Esophagus muscularis mucosa (tissue), 4 donors: ENCODE data around the gene ARHGEF40. TPM values are rescaled to one million over a fixed set of nuclear protein-coding genes. Genes with fewer than 3 reads are reported as not detected.

Experiments used
- DNase-seq: peaks from one replicate; pipeline ENCODE4 v3.0.0-alpha.2; 2017; ENCODE audit errors: extremely low spot score
- H3K27ac ChIP-seq, 4 donors: fragments of 200-600 bp; sonication (generic); replicated peaks in 1 of 4; 1 replicate in 3 of 4; 2 replicates in 1 of 4; pipeline ENCODE4 v1.5.1; 2016 to 2019; ENCODE audit warnings: mild to moderate bottlenecking in 1 of 4
- H3K27me3 ChIP-seq, 4 donors: fragments of 200-600 bp; sonication (generic); one replicate each; pipeline versions ENCODE4 v1.5.1 to v1.6.0; 2016 to 2019
- H3K36me3 ChIP-seq, 4 donors: fragments of 200-600 bp; sonication (generic); one replicate each; pipeline ENCODE4 v1.5.1; 2016 to 2019
- H3K4me1 ChIP-seq, 4 donors: fragments of 200-600 bp; sonication (generic); one replicate each; pipeline ENCODE4 v1.5.1; 2016 to 2019
- H3K4me3 ChIP-seq, 4 donors: fragments of 200-600 bp; sonication (generic); 1 replicate in 2 of 4; 2 replicates in 2 of 4; pipeline ENCODE4 v1.5.1; 2016 to 2019; ENCODE audit warnings: mild to moderate bottlenecking in 4 of 4, moderate library complexity in 1 of 4
- H3K9me3 ChIP-seq, 4 donors: fragments of 200-600 bp; sonication (generic); 1 replicate in 3 of 4; 2 replicates in 1 of 4; pipeline ENCODE4 v1.5.1; 2016 to 2019
- EP300 ChIP-seq: sonication (generic); formaldehyde crosslinking; IDR thresholded peaks from one replicate; pipeline ENCODE4 v1.6.1; 2017; ENCODE audit warnings: antibody characterized with exemption
- POLR2A ChIP-seq: fragments of 450-650 bp; IDR thresholded peaks from one replicate; pipeline ENCODE4 v1.6.1; 2017; ENCODE audit warnings: antibody characterized with exemption, moderate library complexity, mild to moderate bottlenecking, low read depth
- POLR2AphosphoS5 ChIP-seq, 2 donors: sonication (generic); formaldehyde crosslinking; IDR thresholded peaks; one replicate each; pipeline ENCODE4 v1.6.1; 2017; ENCODE audit warnings: antibody characterized with exemption in 2 of 2
- WGBS: methylation state at CpG from one replicate; pipeline ENCODE4 v1.1.5; 2018; 5-methylcytosine and 5-hydroxymethylcytosine counted together
- intact Hi-C: fragments of 100-400 bp; cut with DNase I; formaldehyde crosslinking; loops from one replicate; pipeline ENCODE4 v1.15.1; 2023
- total RNA-seq, 4 donors: library from RNA; depleted of rRNA; stranded (reverse); fragments of >200 nt; gene quantifications; one replicate each; pipeline versions ENCODE4 v1.1.0 to v1.2.1, GENCODE V29; 2016
- TF ChIP-seq, protein P1 (sequence below), 3 experiments: fragments of 200-600 bp in 2 of 3; fragments of 450-650 bp in 1 of 3; sonication (generic) in 2 of 3; IDR thresholded peaks; one replicate each; pipeline ENCODE4 v1.5.1; 2017 to 2019; ENCODE audit warnings: antibody characterized with exemption in 3 of 3, mild to moderate bottlenecking in 2 of 3, moderate library complexity in 1 of 3

Gene ARHGEF40
- total RNA-seq, 4 donors from 2014 or later, result 19.4 to 47.3 (median 27.0) TPM

DNA sequence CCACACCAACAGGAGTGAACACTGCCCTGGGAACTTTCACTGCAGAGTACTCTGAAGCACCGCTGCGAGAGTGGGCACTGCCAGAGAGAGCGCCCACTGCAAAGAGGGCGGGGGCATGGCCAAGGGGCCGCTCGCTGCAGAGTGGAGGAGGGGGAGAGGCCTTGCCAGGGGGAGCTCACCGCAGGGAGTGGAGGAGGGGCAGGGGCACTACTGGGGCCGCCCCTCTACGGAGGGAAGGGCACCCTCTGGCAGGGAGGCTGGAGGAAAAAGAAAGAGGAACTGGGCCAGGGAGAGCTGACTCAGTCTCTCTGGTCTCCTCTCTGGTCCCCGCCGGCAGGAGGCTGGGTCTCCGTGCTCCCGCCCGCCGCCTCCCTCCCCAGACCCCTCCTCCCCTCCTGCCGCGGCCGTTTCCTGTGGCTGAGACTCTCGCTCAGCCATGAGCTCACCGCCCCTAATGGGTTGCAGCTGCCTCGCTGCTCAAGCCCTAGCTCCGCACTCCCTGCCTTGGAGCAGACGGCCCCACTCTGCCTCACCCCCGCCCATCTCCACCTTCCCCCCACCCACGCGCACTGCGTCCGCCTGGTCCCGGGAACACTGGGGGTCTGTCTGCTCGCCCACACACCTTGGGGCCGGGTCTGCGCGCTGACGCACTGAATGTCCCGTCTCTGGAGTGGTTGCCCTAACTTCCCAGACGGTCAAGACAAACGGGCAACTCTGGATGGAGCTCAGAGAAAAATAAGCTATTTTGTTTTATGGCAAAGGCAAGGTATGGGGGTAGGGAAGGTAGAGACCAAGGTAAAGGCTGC lies 1.3 kb downstream of the ARHGEF40 start:
- H3K4me3 ChIP-seq, result peak overlapping the region; percentile 76 to 86 (median 81)
- H3K9me3 ChIP-seq, result no peaks in the 10 kb centered on the region
- H3K36me3 ChIP-seq, result peaks cover 7 to 37% (median 34%) of the 10 kb centered on the region in 4 donors
- intact Hi-C loops, result loop anchor here (2.0 kb wide), 1 partner anchor 21 kb away; no protein-coding TSS in a partner anchor
- H3K27ac ChIP-seq, result peak overlapping the region; percentile 88 to 90 (median 90)
- 0% methylated on average over 24 of the region's 37 CpGs for WGBS
- no peak for DNase-seq
- TF ChIP-seq POLR2AphosphoS5 (IDR thresholded peaks at IDR 0.05) (peak in 1 of 2 donors; percentile 58), POLR2A (no peak)
- TF ChIP-seq, protein P1, sequence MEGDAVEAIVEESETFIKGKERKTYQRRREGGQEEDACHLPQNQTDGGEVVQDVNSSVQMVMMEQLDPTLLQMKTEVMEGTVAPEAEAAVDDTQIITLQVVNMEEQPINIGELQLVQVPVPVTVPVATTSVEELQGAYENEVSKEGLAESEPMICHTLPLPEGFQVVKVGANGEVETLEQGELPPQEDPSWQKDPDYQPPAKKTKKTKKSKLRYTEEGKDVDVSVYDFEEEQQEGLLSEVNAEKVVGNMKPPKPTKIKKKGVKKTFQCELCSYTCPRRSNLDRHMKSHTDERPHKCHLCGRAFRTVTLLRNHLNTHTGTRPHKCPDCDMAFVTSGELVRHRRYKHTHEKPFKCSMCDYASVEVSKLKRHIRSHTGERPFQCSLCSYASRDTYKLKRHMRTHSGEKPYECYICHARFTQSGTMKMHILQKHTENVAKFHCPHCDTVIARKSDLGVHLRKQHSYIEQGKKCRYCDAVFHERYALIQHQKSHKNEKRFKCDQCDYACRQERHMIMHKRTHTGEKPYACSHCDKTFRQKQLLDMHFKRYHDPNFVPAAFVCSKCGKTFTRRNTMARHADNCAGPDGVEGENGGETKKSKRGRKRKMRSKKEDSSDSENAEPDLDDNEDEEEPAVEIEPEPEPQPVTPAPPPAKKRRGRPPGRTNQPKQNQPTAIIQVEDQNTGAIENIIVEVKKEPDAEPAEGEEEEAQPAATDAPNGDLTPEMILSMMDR (IDR thresholded peaks at IDR 0.05), result no peak
- no peaks in the 10 kb centered on the region for H3K27me3 ChIP-seq
- H3K4me1 ChIP-seq, result peaks cover 33 to 56% (median 50%) of the 10 kb centered on the region in 4 donors

DNA sequence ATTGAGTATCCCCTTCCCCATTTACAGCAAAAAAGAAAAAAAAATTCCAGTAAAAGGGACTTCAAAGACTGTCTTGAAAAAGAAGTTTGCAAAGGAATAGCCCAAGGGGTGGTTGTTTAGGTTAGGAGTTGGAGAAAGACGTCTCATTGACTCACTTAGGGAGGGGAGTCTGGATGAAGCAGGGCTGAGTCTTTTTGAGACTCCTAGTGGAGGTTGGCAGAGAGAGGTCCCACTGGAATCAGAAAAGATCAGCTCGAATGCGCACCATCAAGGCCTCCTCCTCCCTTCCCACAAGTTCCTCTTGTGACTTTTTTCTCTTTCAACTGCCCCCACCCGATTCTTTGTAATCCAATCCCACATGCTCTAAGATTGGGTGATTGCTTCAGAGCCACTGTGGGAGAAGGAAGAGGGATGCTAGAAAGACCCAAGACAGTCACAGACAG lies 1.9 kb downstream of the ARHGEF40 start:
- Histone ChIP-seq H3K36me3 (peaks cover 11 to 43% (median 40%) of the 10 kb centered on the region in 4 donors), H3K27me3 (no peaks in the 10 kb centered on the region), H3K4me3 (peak overlapping the region; percentile 76 to 86 (median 81)), H3K27ac (peak overlapping the region; percentile 88 to 90 (median 90)), H3K4me1 (peaks cover 33 to 56% (median 50%) of the 10 kb centered on the region in 4 donors), H3K9me3 (no peaks in the 10 kb centered on the region)
- intact Hi-C loops, result no loop called here
- 22% methylated on average over 4 of the region's 4 CpGs for WGBS
- TF ChIP-seq, protein P1 (IDR thresholded peaks at IDR 0.05), result no peak
- no peak for TF ChIP-seq POLR2A
- no peak for TF ChIP-seq POLR2AphosphoS5 (IDR thresholded peaks at IDR 0.05)
- no peak for TF ChIP-seq EP300
- no peak for DNase-seq

DNA sequence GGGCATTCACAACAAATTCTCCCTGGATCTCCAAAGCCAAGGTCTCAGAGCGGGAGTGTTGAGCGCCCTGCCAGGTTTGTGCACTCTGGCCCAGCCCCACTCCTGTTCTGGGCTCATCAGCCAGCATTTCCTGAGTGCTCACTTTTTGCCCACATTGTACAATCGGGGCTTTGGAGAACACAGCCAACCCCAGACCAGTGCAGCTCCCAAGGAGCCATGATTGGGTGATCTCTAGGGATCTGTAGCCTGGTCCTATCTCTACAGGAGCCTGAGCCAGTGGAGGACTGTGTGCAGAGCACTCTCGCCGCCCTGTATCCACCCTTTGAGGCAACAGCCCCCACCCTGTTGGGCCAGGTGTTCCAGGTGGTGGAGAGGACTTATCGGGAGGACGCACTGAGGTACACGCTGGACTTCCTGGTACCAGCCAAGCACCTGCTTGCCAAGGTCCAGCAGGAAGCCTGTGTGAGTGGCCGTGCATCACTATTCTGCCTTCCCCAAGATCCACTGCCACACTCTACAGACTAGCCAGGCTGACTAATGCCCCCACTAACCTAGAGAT lies 2.8 kb downstream of the ARHGEF40 start:
- H3K27ac ChIP-seq, result peak overlapping the region; percentile 88 to 90 (median 90)
- DNase-seq, result no peak
- H3K27me3 ChIP-seq, result no peaks in the 10 kb centered on the region
- 81% methylated on average over 4 of the region's 9 CpGs for WGBS
- TF ChIP-seq POLR2A (no peak), POLR2AphosphoS5 (IDR thresholded peaks at IDR 0.05) (no peak), EP300 (no peak)
- TF ChIP-seq, protein P1 (IDR thresholded peaks at IDR 0.05), result no peak
- H3K9me3 ChIP-seq, result no peaks in the 10 kb centered on the region
- peaks cover 11 to 51% (median 48%) of the 10 kb centered on the region in 4 donors for H3K36me3 ChIP-seq
- intact Hi-C loops, result no loop called here
- no peak overlapping the region for H3K4me3 ChIP-seq
- peaks cover 33 to 56% (median 50%) of the 10 kb centered on the region in 4 donors for H3K4me1 ChIP-seq

DNA sequence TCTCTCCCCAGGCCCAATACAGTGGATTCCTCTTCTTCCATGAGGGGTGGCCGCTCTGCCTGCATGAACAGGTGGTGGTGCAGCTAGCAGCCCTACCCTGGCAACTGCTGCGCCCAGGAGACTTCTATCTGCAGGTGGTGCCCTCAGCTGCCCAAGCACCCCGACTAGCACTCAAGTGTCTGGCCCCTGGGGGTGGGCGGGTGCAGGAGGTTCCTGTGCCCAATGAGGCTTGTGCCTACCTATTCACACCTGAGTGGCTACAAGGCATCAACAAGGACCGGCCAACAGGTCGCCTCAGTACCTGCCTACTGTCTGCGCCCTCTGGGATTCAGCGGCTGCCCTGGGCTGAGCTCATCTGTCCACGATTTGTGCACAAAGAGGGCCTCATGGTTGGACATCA lies 3.8 kb downstream of the ARHGEF40 start:
- no peaks in the 10 kb centered on the region for H3K27me3 ChIP-seq
- H3K4me1 ChIP-seq, result peaks cover 28 to 48% (median 43%) of the 10 kb centered on the region in 4 donors
- 90% methylated on average over 5 of the region's 9 CpGs for WGBS
- DNase-seq, result no peak
- intact Hi-C loops, result no loop called here
- TF ChIP-seq POLR2A (no peak), POLR2AphosphoS5 (IDR thresholded peaks at IDR 0.05) (no peak), EP300 (no peak)
- TF ChIP-seq, protein P1 (IDR thresholded peaks at IDR 0.05), result no peak
- no peak overlapping the region for H3K27ac ChIP-seq
- H3K9me3 ChIP-seq, result no peaks in the 10 kb centered on the region
- H3K4me3 ChIP-seq, result no peak overlapping the region
- peaks cover 11 to 62% (median 58%) of the 10 kb centered on the region in 4 donors for H3K36me3 ChIP-seq
